Breast epithelium (tissue), 3 donors: ENCODE results near the gene SEMA3G.
A peak's percentile ranks its signal among the peaks of the same experiment; 100 is the strongest.

Experiments
- POLR2A ChIP-seq: fragments of 450-650 bp; IDR thresholded peaks from one replicate; pipeline ENCODE4 v1.6.1; 2016; ENCODE audit warnings: antibody characterized with exemption, mild to moderate bottlenecking, moderate library complexity
- POLR2AphosphoS5 ChIP-seq, 3 donors: sonication (generic); formaldehyde crosslinking; IDR thresholded peaks; one replicate each; pipeline ENCODE4 v1.6.1; 2017; ENCODE audit warnings: antibody characterized with exemption in 3 of 3
- TF ChIP-seq, protein P1 (sequence below), 3 donors: fragments of 450-650 bp; IDR thresholded peaks; one replicate each; pipeline ENCODE4 v1.5.1; 2016 to 2017; ENCODE audit warnings: antibody characterized with exemption in 3 of 3, mild to moderate bottlenecking in 3 of 3, moderate library complexity in 3 of 3

DNA sequence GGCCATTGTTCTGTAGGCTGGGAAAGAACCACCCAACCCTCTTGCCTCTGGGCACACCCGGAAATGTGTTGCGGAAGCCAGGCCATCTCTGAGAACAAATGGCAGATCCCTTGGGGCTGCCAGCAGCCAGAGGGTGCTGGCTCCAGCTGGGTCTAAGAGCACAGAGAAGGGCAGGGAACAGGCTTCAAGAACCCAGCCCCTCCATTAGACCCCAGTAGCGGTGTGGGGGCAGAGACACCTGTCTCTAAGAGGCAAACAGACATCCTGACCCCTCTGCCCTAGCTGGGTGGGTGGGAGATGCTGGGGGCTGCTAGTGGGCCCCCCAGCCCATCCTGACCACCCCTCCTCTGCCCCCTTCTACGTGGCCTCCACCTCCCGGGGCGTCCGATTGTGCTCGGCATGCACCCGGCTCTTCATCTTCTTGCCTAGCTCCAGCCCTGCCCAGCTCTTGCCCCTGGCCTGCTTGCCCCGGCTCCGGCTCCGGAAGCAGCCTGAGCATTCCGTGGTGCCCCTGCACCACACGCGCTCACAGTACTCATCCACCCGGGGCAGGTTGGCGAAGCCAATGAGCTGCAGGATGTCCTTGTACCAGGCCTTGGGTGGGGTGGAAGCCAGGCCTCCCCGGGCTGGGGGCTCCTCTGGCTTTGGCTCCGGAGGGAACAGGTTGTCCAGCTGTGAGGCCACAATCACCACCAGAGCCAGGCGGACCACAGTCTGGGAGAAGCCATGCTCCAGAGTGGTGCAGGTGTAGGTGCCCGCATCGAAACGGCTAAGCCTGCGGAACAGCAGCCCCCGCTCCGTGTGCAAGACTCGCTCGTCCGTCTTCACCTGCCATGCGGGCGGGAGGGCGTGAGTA lies 9.4 kb downstream of the SEMA3G start:
- TF ChIP-seq POLR2AphosphoS5 (IDR thresholded peaks at IDR 0.05) (peak in 1 of 3 donors; percentile 29), POLR2A (no peak)
- TF ChIP-seq, protein P1, sequence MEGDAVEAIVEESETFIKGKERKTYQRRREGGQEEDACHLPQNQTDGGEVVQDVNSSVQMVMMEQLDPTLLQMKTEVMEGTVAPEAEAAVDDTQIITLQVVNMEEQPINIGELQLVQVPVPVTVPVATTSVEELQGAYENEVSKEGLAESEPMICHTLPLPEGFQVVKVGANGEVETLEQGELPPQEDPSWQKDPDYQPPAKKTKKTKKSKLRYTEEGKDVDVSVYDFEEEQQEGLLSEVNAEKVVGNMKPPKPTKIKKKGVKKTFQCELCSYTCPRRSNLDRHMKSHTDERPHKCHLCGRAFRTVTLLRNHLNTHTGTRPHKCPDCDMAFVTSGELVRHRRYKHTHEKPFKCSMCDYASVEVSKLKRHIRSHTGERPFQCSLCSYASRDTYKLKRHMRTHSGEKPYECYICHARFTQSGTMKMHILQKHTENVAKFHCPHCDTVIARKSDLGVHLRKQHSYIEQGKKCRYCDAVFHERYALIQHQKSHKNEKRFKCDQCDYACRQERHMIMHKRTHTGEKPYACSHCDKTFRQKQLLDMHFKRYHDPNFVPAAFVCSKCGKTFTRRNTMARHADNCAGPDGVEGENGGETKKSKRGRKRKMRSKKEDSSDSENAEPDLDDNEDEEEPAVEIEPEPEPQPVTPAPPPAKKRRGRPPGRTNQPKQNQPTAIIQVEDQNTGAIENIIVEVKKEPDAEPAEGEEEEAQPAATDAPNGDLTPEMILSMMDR (IDR thresholded peaks at IDR 0.05) = no peak
